Measurements from ENCODE around the gene MRPL49.

DNA sequence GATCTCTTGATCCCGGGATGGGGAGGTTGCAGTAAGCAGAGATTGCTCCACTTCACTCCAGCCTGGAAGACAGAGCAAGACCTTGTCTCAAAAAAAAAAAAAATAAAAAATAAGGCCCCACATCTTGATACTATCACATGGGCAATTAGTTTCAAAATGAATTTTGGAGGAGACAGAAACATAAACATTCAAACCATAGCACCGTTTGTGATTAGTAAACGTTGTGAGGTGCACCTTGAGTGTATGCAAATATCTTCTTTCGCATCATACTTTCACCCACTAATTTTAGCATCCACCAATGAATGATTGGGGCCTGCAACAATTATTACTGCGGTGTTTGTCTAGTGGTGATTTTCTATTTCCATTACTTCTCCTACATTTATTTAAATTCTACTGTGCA is 36.9 kb downstream of the MRPL49 start:
- TF ChIP-seq, protein P1, sequence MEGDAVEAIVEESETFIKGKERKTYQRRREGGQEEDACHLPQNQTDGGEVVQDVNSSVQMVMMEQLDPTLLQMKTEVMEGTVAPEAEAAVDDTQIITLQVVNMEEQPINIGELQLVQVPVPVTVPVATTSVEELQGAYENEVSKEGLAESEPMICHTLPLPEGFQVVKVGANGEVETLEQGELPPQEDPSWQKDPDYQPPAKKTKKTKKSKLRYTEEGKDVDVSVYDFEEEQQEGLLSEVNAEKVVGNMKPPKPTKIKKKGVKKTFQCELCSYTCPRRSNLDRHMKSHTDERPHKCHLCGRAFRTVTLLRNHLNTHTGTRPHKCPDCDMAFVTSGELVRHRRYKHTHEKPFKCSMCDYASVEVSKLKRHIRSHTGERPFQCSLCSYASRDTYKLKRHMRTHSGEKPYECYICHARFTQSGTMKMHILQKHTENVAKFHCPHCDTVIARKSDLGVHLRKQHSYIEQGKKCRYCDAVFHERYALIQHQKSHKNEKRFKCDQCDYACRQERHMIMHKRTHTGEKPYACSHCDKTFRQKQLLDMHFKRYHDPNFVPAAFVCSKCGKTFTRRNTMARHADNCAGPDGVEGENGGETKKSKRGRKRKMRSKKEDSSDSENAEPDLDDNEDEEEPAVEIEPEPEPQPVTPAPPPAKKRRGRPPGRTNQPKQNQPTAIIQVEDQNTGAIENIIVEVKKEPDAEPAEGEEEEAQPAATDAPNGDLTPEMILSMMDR (IDR thresholded peaks at IDR 0.05; ENCODE audit: low read depth, low read length): no peak
- TF ChIP-seq EZH2phosphoT487 (IDR thresholded peaks at IDR 0.05; ENCODE audit: low read depth): no peak

All from OCI-LY3 (cell line).